Right forelimb (tissue), 1 donor: Measurements from ENCODE around the gene LGR6.

ENCODE experiments used
- DNase-seq: peaks from one replicate; pipeline ENCODE4 v3.0.0-alpha.2; 2018

LGR6 gene

GRCh38 chr1:202272103-202272845, 78.7 kb downstream of the LGR6 start:
- DNase-seq, result peak; percentile 26

- peak; percentile 35 for DNase-seq
Observed at GRCh38 chr1:202274611-202275010, 81.0 kb downstream of the LGR6 start.

GRCh38 chr1:202275061-202275770, 81.6 kb downstream of the LGR6 start:
- DNase-seq, result peak; percentile 19

GRCh38 chr1:202276081-202276715, 82.6 kb downstream of the LGR6 start:
- peak; percentile 7 for DNase-seq

- DNase-seq, result no peak
Observed at GRCh38 chr1:202276920-202277319, 83.3 kb downstream of the LGR6 start.

- peak; percentile 10 for DNase-seq
Observed at GRCh38 chr1:202278751-202279150, 85.2 kb downstream of the LGR6 start.

GRCh38 chr1:202279806-202280205, 86.2 kb downstream of the LGR6 start:
- no peak for DNase-seq

GRCh38 chr1:202280595-202280994, 87.0 kb downstream of the LGR6 start:
- DNase-seq, result peak; percentile 20

- DNase-seq, result peak; percentile 43
Observed at GRCh38 chr1:202281316-202282024, 87.9 kb downstream of the LGR6 start.

GRCh38 chr1:202282025-202282371, 88.4 kb downstream of the LGR6 start:
- peak; percentile 40 for DNase-seq

GRCh38 chr1:202282596-202283283, 89.1 kb downstream of the LGR6 start:
- peak; percentile 11 for DNase-seq

- DNase-seq, result no peak
Observed at GRCh38 chr1:202283379-202283844, 89.8 kb downstream of the LGR6 start.

- DNase-seq, result no peak
Observed at GRCh38 chr1:202283991-202284390, 90.4 kb downstream of the LGR6 start.

- no peak for DNase-seq
Observed at GRCh38 chr1:202285908-202286307, 92.3 kb downstream of the LGR6 start.

GRCh38 chr1:202286622-202287097, 93.1 kb downstream of the LGR6 start:
- DNase-seq, result no peak

- DNase-seq, result no peak
Observed at GRCh38 chr1:202287196-202287595, 93.6 kb downstream of the LGR6 start.

GRCh38 chr1:202288177-202288576, 94.6 kb downstream of the LGR6 start:
- no peak for DNase-seq

- no peak for DNase-seq
Observed at GRCh38 chr1:202289009-202289408, 95.4 kb downstream of the LGR6 start.

- no peak for DNase-seq
Observed at GRCh38 chr1:202291001-202291400, 97.4 kb downstream of the LGR6 start.

- DNase-seq, result no peak
Observed at GRCh38 chr1:202291961-202292712, 98.5 kb downstream of the LGR6 start.

- DNase-seq, result no peak
Observed at GRCh38 chr1:202292773-202293172, 99.2 kb downstream of the LGR6 start.

GRCh38 chr1:202293569-202293968, 100.0 kb downstream of the LGR6 start:
- no peak for DNase-seq
